GM18519 (cell line): ENCODE measurements around the gene CFAP20DC.
"Not testable (repeated sequence)": the region's sequence is repeated elsewhere in the genome, so short reads cannot be mapped to it uniquely, and the experiment has no call there.

Source experiments
- ATAC-seq: cut with Tn5 transposase; IDR thresholded peaks from one replicate; pipeline ENCODE4 v1.9.1; 2021; ENCODE audit warnings: mild to moderate bottlenecking, moderate library complexity; ENCODE audit not compliant: unreplicated experiment, low FRiP score

CFAP20DC gene

DNA sequence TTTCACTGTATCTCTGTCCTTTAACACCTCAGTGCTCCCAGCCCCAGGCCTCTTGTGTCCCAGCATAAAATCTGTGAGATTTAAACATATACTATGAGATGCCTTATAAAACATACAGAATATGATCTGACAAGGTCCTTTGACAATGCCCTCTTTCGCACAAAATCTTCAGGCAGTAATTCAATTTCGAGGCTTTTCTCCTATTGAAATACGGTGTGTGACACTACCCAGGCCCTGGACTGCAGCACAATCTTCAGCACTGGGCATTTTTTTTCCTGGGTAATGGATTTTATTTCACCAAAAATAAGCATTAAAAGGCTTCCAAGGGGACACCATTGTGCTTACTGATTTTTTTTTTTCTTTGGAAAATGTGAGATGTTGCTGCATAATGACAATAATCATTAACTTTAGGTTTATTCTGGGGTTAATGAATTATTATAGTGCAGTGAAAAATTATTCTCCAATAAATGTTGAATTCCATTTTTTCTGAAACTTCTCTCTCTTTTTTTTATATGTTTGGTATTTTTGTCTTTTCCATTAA lies 342.4 kb downstream of the CFAP20DC start:
- ATAC-seq: no peak

DNA sequence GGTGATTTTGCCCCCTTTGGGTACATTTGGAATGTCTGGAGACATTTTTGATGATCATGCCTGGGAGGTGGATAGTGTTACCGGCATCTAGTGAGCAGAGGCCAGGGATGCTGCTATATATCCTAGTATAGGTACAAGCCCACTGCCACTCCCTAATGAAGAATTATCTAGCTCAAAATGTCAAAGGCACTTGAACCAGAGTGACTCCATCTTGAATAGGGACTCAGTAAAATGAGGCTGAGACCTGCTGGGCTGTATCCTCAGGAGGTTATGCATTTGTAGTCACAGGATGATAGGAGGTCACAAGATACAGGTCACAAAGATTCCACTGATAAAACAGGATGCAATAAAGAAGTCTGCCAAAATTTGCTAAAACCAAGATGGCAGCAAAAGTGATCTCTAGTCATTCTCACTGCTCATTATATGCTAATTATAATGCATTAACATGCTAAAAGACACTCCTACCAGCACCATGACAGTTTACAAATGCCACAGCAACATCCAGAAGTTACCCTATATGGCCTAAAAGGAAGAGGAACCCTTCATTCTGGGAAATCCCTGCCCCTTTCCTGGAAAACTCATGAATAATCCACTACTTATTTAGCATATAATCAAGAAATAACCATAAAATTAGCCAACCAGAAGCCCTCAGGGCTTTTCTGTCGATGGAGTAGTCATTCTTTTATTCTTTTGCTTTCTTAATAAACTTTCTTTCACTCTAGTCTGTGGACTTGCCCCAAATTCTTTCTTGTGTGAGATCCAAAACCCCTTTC lies 343.2 kb downstream of the CFAP20DC start:
- ATAC-seq: no peak

DNA sequence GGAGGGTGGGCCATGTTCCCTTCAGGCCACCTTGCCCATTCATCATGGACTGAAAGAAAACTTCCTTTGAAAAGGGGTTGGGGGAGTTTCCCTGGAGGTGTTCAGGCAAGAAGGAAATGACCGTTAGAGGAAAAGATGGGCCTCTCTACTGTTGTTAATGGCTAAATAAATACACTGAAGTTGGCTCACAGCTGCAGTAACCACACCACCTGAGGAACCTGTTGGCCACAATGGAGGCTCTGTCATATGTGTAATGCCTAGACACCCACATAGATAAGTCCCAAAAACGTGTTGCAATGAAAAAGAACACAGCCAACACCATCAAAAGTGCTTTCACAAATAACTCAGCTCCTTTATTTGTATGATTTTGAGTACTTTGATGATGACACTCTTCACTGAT lies 345.1 kb downstream of the CFAP20DC start:
- no peak for ATAC-seq

DNA sequence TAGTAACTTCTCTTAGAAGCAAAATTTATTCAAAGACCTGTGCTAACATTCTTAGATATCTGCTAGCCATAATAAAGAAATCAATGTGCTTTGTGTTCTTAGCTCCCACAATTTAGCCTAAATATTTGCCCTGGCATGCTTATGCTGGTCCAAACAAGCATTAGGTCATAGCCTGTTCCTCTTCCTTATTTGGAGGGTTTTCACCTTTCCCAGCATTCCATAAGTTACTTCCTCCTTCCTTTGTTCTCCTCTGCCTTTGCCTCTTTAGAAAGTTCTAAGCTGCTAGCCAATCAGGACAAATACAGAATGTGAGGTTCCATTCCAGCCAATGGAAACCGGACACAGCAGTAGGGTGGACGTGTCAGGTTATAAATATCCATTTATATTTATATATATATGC lies 345.5 kb downstream of the CFAP20DC start:
- ATAC-seq: not testable (repeated sequence)

DNA sequence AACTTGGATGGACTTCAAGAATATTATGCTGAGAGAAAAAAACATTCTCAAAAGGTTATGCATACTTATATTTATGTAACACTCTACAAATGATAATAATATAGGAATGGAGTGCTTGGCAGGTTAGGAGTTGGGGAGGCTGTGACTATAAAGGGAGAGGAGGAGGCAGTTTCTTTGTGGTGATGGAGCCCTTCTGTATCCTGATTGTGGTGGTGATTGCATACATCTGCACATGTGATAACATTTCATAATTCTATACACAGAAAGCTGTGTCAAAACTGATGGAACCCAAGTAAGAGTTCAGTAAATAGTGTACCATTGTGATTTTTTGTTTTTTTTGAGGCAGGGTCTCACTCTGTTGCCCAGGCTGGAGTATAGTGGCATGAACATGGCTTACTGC lies 351.6 kb downstream of the CFAP20DC start:
- no peak for ATAC-seq

- ATAC-seq: no peak
Observed at GRCh38 chr3:58697561-58697960, 352.3 kb downstream of the CFAP20DC start.

DNA sequence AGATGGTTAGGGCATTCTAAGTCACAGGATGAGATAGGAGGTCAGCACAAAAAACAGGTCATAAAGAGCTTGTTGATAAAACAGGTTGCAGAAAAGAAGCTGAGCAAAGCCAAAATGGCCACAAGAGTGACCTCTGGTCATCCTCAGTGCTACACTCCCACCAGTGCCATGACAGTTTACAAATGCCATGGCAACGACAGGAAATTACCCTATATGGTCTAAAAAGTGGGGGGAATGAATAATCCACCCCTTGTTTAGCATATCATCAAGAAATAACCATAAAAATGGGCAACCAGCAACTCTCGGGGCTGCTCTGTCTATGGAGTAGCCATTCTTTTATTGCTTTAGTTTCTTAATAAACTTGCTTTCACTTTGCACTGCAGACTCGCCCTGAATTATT lies 353.0 kb downstream of the CFAP20DC start:
- not testable (repeated sequence) for ATAC-seq

DNA sequence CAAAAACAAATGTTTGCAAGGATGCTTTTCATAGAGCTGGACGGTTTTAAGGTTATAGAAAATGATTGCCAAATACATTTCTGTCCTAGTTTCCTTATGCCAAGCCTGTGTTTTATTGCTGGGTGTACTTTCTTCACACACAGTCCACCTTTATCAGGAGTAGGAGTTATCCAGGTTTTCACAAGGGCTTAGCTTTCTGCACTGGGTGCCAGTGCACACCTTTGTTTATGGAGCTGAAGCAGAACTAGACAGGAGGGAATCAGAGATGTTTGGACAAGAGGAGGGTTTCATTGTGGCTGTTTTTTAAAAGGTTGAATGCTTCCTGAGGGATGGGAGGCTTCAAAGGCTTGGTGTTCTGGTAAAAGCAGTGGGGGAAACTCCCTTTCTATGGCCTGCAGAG lies 353.7 kb downstream of the CFAP20DC start:
- ATAC-seq: no peak

- ATAC-seq: not testable (repeated sequence)
Observed at GRCh38 chr3:58695284-58695683, 354.5 kb downstream of the CFAP20DC start.

- ATAC-seq: no peak
Observed at GRCh38 chr3:58693940-58694850, 355.6 kb downstream of the CFAP20DC start.

DNA sequence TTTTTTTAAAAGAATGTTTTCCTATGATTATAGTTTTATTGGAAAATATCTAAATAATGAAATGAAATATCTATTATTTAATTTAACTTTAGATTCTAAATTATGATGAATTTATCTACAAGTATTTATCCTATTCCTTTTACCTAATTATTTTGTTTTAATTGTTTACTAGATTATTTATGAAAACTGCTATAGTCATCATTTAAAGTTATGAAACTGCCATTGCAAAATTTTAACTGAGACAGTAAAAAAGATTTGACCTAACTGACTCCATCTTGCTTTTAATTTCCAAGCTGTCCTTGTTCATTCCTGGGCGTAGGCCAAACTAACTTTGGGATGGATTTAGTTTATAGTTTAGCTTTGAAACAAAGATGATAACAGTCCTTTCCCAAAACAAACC lies 357.3 kb downstream of the CFAP20DC start:
- no peak for ATAC-seq
